Liver (tissue), 9 donors: ENCODE data around the gene S100A5. TPM values are rescaled to one million over a fixed set of nuclear protein-coding genes. Genes with fewer than 3 reads are reported as not detected.

ENCODE experiments used
- DNase-seq: peaks from one replicate; pipeline ENCODE4 v3.0.0-alpha.2; 2017; ENCODE audit warnings: low spot score
- H3K27ac ChIP-seq, 2 donors: one replicate each; pipeline ENCODE4 v1.7.0; 2013; ENCODE audit warnings: inconsistent platforms in 2 of 2, low read length in 2 of 2, control low read depth in 1 of 2, low read depth in 1 of 2, mild to moderate bottlenecking in 1 of 2
- H3K27me3 ChIP-seq, 4 donors: one replicate each; pipeline versions ENCODE4 v1.6.1 to v1.7.0; 2013; ENCODE audit warnings: low read length in 3 of 4, inconsistent platforms in 1 of 4, mild to moderate bottlenecking in 1 of 4, moderate library complexity in 1 of 4; ENCODE audit not compliant: control insufficient read depth in 4 of 4, insufficient read depth in 4 of 4
- H3K36me3 ChIP-seq, 4 donors: one replicate each; pipeline versions ENCODE4 v1.6.1 to v1.7.0; 2013; ENCODE audit warnings: low read length in 3 of 4, mild to moderate bottlenecking in 3 of 4, low read depth in 1 of 4, moderate library complexity in 1 of 4; ENCODE audit not compliant: control insufficient read depth in 4 of 4, insufficient read depth in 3 of 4
- H3K4me1 ChIP-seq, 4 donors: one replicate each; pipeline versions ENCODE4 v1.6.1 to v1.7.0; 2013; ENCODE audit warnings: low read length in 3 of 4, mild to moderate bottlenecking in 3 of 4, moderate library complexity in 1 of 4; ENCODE audit not compliant: control insufficient read depth in 4 of 4, insufficient read depth in 4 of 4
- H3K4me3 ChIP-seq, 3 donors: one replicate each; pipeline versions ENCODE4 v1.6.1 to v1.7.0; 2013; ENCODE audit warnings: low read length in 3 of 3, control low read depth in 1 of 3, low read depth in 1 of 3, mild to moderate bottlenecking in 1 of 3
- H3K9ac ChIP-seq, 2 donors: one replicate each; pipeline ENCODE4 v1.7.0; 2013; ENCODE audit warnings: low read length in 2 of 2, mild to moderate bottlenecking in 2 of 2, moderate library complexity in 2 of 2, control low read depth in 1 of 2, low read depth in 1 of 2
- H3K9me3 ChIP-seq, 4 donors: one replicate each; pipeline versions ENCODE4 v1.6.1 to v1.7.0; 2013; ENCODE audit warnings: low read length in 3 of 4; ENCODE audit not compliant: control insufficient read depth in 4 of 4
- ATF3 ChIP-seq: IDR thresholded peaks from 2 replicates; pipeline ENCODE4 v1.6.1; 2016; ENCODE audit warnings: antibody characterized with exemption
- EGR1 ChIP-seq, 2 donors: IDR thresholded peaks; 2 replicates each; pipeline ENCODE4 v1.6.1; 2016 to 2018; ENCODE audit warnings: antibody characterized with exemption in 2 of 2, low read depth in 2 of 2
- FOXA2 ChIP-seq: IDR thresholded peaks from 2 replicates; pipeline ENCODE4 v1.6.1; 2016; ENCODE audit warnings: antibody characterized with exemption
- HNF4A ChIP-seq, 2 donors: conservative IDR thresholded peaks; 2 replicates each; pipeline ENCODE4 v1.6.1; 2016; ENCODE audit warnings: antibody characterized with exemption in 2 of 2, mild to moderate bottlenecking in 2 of 2
- HNF4G ChIP-seq: IDR thresholded peaks from 2 replicates; pipeline ENCODE4 v1.6.1; 2016; ENCODE audit warnings: antibody characterized with exemption
- JUND ChIP-seq, 2 donors: IDR thresholded peaks; 2 replicates each; pipeline ENCODE4 v1.6.1; 2016; ENCODE audit warnings: antibody characterized with exemption in 2 of 2
- MAX ChIP-seq: IDR thresholded peaks from 2 replicates; pipeline ENCODE4 v1.6.1; 2016; ENCODE audit warnings: antibody characterized with exemption
- RAD21 ChIP-seq, 2 donors: IDR thresholded peaks; 2 replicates each; pipeline ENCODE4 v1.6.1; 2016; ENCODE audit warnings: antibody characterized with exemption in 2 of 2, mild to moderate bottlenecking in 2 of 2
- REST ChIP-seq: IDR thresholded peaks from 2 replicates; pipeline ENCODE4 v1.6.1; 2016; ENCODE audit warnings: antibody characterized with exemption, mild to moderate bottlenecking
- RXRA ChIP-seq, 2 donors: IDR thresholded peaks; 2 replicates each; pipeline ENCODE4 v1.6.1; 2017 to 2018; ENCODE audit warnings: antibody characterized with exemption in 2 of 2, mild to moderate bottlenecking in 1 of 2
- TAF1 ChIP-seq: conservative IDR thresholded peaks from 2 replicates; pipeline ENCODE4 v1.6.1; 2016; ENCODE audit warnings: antibody characterized with exemption, mild to moderate bottlenecking
- ZBTB33 ChIP-seq: IDR thresholded peaks from 2 replicates; pipeline ENCODE4 v1.6.1; 2016; ENCODE audit warnings: antibody characterized with exemption
- WGBS: extraction: QIAGEN DNeasy Blood & Tissue Kit; methylation state at CpG from one replicate; pipeline ENCODE4 v1.1.7; 2013; 5-methylcytosine and 5-hydroxymethylcytosine counted together
- polyA plus RNA-seq, 2 donors: library from polyadenylated mRNA; stranded (reverse) in 1 of 2; unstranded in 1 of 2; fragments of 200-250 nt in 1 of 2; fragments of >200 nt in 1 of 2; fragmentation: Nextera tagmentation in 1 of 2; extraction: Ambion mirVana in 1 of 2; gene quantifications; one replicate each; pipeline versions ENCODE4 v1.2.1 to v1.2.3, GENCODE V29; 2013 to 2015
- total RNA-seq, 2 donors: library from RNA; depleted of rRNA; stranded (reverse); fragments of >200 nt; gene quantifications; one replicate each; pipeline ENCODE4 v1.2.3, GENCODE V29; 2014
- TF ChIP-seq, protein P1 (sequence below): fragments of 150-350 bp; IDR thresholded peaks from 2 replicates; pipeline ENCODE4 v1.5.1; 2017; ENCODE audit warnings: improper control_type of control experiment, low read depth, low read length; ENCODE audit not compliant: missing input control
- donor health status: healthy.
- donor health status: healthy.
- donor health status: healthy.
- donor health status: healthy.
- donor health status: healthy.

Gene S100A5
- total and polyA plus RNA-seq, 4 donors = not detected

- no peak for TF ChIP-seq TAF1
- no peak for TF ChIP-seq HNF4G
Measured at GRCh38 chr1:153552335-153552734, 11.6 kb upstream of the S100A5 start (continued).

GRCh38 chr1:153550827-153551500 is 10.2 kb upstream of the S100A5 start:
- Histone ChIP-seq H3K4me3 (no peak overlapping the region), H3K27me3 (no peaks in the 10 kb centered on the region), H3K4me1 (no peaks in the 10 kb centered on the region), H3K36me3 (no peaks in the 10 kb centered on the region), H3K27ac (no peak overlapping the region), H3K9ac (no peak overlapping the region), H3K9me3 (no peaks in the 10 kb centered on the region)
- DNase-seq = no peak
- 73% methylated on average over 10 of the region's 10 CpGs for WGBS
- TF ChIP-seq TAF1 = no peak
- no peak for TF ChIP-seq HNF4A (conservative IDR thresholded peaks at IDR 0.05)
- no peak for TF ChIP-seq FOXA2
- TF ChIP-seq MAX = no peak

DNA sequence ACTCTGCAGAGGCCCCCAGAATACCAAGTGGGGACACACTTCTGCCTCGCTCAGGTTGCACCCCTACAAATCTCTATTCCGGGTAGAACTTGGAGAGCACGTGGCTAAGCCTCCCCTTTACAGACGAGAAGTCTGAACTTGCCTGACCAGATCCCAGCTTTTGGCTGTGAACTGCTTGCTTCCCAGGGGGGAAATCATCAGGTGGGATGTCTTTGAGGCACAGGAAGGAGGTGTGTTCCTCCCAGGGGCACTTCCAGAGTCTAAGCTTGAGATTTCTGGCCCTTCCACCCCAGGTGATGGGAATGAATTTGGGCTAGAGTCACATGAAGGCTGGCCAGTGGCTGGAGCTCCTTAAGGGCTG is 9.6 kb upstream of the S100A5 start:
- Histone ChIP-seq H3K36me3 (no peaks in the 10 kb centered on the region), H3K9me3 (no peaks in the 10 kb centered on the region), H3K4me1 (no peaks in the 10 kb centered on the region), H3K4me3 (no peak overlapping the region), H3K27me3 (no peaks in the 10 kb centered on the region), H3K27ac (no peak overlapping the region), H3K9ac (no peak overlapping the region)
- no peak for DNase-seq
- TF ChIP-seq EGR1 (IDR thresholded peaks at IDR 0.05; ENCODE audit: low read depth in 2 of 2) = no peak
- no peak for TF ChIP-seq RAD21 (IDR thresholded peaks at IDR 0.05)
- no peak for TF ChIP-seq MAX
- TF ChIP-seq JUND (IDR thresholded peaks at IDR 0.05) = no peak
- TF ChIP-seq FOXA2 = no peak
- no peak for TF ChIP-seq RXRA (IDR thresholded peaks at IDR 0.05)
- no peak for TF ChIP-seq ZBTB33
- TF ChIP-seq, protein P1, sequence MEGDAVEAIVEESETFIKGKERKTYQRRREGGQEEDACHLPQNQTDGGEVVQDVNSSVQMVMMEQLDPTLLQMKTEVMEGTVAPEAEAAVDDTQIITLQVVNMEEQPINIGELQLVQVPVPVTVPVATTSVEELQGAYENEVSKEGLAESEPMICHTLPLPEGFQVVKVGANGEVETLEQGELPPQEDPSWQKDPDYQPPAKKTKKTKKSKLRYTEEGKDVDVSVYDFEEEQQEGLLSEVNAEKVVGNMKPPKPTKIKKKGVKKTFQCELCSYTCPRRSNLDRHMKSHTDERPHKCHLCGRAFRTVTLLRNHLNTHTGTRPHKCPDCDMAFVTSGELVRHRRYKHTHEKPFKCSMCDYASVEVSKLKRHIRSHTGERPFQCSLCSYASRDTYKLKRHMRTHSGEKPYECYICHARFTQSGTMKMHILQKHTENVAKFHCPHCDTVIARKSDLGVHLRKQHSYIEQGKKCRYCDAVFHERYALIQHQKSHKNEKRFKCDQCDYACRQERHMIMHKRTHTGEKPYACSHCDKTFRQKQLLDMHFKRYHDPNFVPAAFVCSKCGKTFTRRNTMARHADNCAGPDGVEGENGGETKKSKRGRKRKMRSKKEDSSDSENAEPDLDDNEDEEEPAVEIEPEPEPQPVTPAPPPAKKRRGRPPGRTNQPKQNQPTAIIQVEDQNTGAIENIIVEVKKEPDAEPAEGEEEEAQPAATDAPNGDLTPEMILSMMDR = no peak
- no peak for TF ChIP-seq ATF3
- TF ChIP-seq REST = no peak
- WGBS = 91% methylated on average over 4 of the region's 4 CpGs
